ENCODE results near the gene PRSS16.

PRSS16 gene

DNA sequence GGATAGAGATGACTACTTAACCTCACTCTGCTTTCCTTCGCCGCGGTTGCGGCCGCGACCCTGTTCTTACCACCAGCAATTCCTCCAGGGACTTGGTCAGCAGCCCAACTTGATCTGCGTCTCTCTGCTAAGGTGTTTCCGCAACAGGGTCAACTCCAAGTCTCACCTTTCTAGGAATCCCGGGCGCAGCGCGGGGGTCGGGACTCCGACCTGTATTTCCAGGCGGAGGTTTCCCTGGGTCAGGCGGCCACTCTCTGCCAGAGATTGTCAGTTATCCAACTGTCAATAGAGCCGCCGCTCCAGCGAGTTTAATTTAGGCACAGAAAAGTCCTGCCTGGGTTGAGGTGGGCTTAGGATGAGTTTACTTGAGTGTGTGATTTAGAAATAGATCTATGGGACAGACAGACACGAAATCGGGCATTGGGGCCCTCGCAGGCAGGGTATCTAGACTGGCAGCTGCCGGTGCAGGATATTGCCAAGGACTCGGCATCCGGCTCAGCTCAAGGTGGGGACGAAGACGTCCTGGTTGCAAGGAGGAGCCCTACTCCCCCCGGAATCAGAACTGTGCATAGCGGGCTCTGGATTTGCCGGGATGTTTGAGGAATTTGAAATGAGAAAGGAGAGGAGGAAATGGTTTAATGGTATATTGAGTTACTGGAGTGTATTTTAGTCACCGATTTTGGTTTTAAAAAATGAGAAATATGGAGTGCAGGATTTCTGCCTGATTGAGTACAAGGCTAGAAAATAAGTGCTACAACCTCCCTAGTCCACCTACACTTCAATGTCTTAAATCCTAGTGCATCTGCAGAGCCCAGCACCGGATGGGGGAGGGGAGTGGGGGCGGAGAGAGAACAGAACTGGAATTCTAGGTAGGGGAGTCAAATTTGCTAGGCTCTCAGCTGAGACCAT, 40.9 kb downstream of the PRSS16 start:
- Histone ChIP-seq H3K27ac (ENCODE audit: low read depth, low read length) (no peak overlapping the region), H3K4me3 (ENCODE audit: low read depth, low read length) (peak overlapping the region; percentile 79), H3K4me1 (ENCODE audit: control insufficient read depth, insufficient read depth, low read length) (peaks cover 9% of the 10 kb centered on the region), H3K36me3 (ENCODE audit: control insufficient read depth, insufficient read depth, low read length) (no peaks in the 10 kb centered on the region), H3K9ac (ENCODE audit: low read length) (peak overlapping the region; percentile 29), H3K9me3 (ENCODE audit: control insufficient read depth, insufficient read depth, low read depth, low read length) (no peaks in the 10 kb centered on the region), H3K27me3 (ENCODE audit: control insufficient read depth, insufficient read depth, low read length) (peaks cover 62% of the 10 kb centered on the region)

DNA sequence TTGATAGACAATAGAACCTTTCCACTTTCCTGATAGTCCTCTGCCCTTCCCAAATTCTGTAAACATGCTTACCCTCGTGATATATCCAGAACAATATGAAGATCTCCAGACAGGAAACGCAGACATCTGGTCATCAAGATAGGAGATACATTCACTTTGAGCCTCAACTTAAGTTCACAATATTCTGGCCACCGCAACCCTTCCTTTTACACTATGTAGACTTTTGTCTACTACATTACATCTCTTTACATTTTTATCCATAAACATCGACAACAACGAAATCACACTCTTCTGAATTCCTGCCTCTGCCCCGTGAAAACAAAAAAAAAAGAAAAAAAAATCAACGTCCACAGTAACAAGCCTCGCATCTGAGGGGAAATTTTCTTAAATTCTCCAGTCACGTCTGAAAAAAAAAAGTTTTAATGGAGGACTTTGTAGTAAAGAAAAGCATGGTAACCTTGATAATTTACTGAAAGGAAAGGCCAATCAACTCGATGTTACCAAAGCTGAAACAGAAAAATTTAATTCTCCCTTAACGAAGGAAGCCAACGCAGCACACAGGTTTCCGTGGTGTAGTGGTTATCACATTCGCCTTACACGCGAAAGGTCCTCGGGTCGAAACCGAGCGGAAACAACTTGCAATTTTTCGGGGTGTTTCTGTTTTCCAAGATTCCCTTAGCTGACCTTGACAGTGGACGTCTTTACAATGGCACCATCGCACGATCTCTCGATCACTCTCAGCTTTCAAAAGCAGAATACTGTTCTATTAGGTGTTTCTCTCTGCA, 42.8 kb downstream of the PRSS16 start:
- Histone ChIP-seq H3K27me3 (ENCODE audit: control insufficient read depth, insufficient read depth, low read length) (peaks cover 62% of the 10 kb centered on the region), H3K27ac (ENCODE audit: low read depth, low read length) (no peak overlapping the region), H3K36me3 (ENCODE audit: control insufficient read depth, insufficient read depth, low read length) (no peaks in the 10 kb centered on the region), H3K4me3 (ENCODE audit: low read depth, low read length) (peak overlapping the region; percentile 59), H3K9ac (ENCODE audit: low read length) (no peak overlapping the region), H3K9me3 (ENCODE audit: control insufficient read depth, insufficient read depth, low read depth, low read length) (no peaks in the 10 kb centered on the region), H3K4me1 (ENCODE audit: control insufficient read depth, insufficient read depth, low read length) (peaks cover 9% of the 10 kb centered on the region)

DNA sequence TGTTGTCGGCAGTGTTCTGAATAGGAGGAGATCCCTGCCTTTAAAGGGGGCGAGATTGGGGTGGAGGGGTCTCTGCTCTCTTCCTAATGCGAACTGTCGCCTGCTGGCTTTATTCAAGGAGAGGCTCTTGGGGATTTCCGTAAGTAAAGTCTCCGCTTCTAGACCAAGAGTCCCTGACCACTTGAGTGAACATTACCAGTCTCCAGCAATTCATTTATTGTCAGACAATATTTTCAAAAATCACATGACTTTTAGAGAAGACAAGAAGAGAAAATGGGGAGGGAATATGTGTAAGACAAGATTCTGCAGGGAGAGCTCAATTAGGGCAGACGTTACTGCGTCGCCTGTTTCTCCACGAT, 43.3 kb downstream of the PRSS16 start:
- peak overlapping the region; percentile 59 for H3K4me3 ChIP-seq (ENCODE audit: low read depth, low read length)
- H3K9ac ChIP-seq (ENCODE audit: low read length) = peak overlapping the region; percentile 3
- peaks cover 60% of the 10 kb centered on the region for H3K27me3 ChIP-seq (ENCODE audit: control insufficient read depth, insufficient read depth, low read length)
- no peaks in the 10 kb centered on the region for H3K36me3 ChIP-seq (ENCODE audit: control insufficient read depth, insufficient read depth, low read length)
- no peak overlapping the region for H3K27ac ChIP-seq (ENCODE audit: low read depth, low read length)
- peaks cover 9% of the 10 kb centered on the region for H3K4me1 ChIP-seq (ENCODE audit: control insufficient read depth, insufficient read depth, low read length)
- H3K9me3 ChIP-seq (ENCODE audit: control insufficient read depth, insufficient read depth, low read depth, low read length) = no peaks in the 10 kb centered on the region

DNA sequence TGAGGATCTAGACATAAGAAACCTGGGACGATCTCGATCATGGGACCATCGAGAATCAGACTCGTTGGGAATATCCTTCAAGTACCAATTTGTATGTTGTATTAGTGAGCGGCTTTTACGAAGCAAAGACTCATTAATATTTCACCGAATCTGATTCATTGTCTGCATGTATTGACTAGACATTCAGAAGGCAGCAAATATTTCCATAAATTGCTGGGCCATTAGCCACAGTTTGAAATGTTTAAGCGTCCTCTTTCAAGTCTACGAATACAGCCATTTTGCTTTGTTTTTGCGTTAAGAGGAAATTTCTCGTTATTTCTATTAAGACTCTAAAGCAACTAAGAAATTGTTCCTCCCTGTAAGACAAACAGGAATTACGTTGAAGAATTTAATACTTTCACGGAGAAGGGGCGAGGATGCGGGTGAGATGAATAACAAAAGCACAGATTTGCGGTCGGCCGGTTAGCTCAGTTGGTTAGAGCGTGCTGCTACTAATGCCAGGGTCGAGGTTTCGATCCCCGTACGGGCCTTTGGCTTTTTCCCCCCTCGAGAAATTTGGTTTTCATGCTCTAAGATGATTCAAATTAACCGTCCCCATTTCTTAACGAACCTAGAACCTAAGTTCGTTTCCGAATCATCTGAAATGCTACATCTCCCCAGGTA, 46.1 kb downstream of the PRSS16 start:
- no peak overlapping the region for H3K9ac ChIP-seq (ENCODE audit: low read length)
- H3K4me1 ChIP-seq (ENCODE audit: control insufficient read depth, insufficient read depth, low read length) = peaks cover 8% of the 10 kb centered on the region
- H3K27me3 ChIP-seq (ENCODE audit: control insufficient read depth, insufficient read depth, low read length) = peaks cover 39% of the 10 kb centered on the region
- no peaks in the 10 kb centered on the region for H3K9me3 ChIP-seq (ENCODE audit: control insufficient read depth, insufficient read depth, low read depth, low read length)
- no peaks in the 10 kb centered on the region for H3K36me3 ChIP-seq (ENCODE audit: control insufficient read depth, insufficient read depth, low read length)
- peak overlapping the region; percentile 90 for H3K4me3 ChIP-seq (ENCODE audit: low read depth, low read length)
- H3K27ac ChIP-seq (ENCODE audit: low read depth, low read length) = no peak overlapping the region

DNA sequence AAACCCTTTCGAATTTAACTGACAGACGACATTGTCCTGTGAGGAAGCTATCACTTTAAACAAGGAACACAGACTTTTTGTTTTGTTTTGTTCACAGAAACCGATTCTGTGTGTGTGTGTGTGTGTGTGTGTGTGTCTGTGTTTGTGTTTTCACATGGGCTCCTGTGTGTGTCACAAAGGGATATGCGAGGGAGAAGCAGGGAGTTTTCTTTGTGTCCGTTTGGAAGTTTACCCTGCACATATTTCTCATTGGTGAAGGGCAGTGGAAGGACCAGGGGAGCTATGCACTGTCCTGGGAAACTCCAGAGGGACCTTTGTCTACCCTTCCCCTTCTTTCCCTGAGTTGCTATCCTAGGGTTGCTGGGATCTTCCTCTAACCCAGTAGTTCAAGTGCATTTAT, 46.9 kb downstream of the PRSS16 start:
- Histone ChIP-seq H3K27me3 (ENCODE audit: control insufficient read depth, insufficient read depth, low read length) (peaks cover 30% of the 10 kb centered on the region), H3K9me3 (ENCODE audit: control insufficient read depth, insufficient read depth, low read depth, low read length) (no peaks in the 10 kb centered on the region), H3K36me3 (ENCODE audit: control insufficient read depth, insufficient read depth, low read length) (no peaks in the 10 kb centered on the region), H3K9ac (ENCODE audit: low read length) (no peak overlapping the region), H3K4me1 (ENCODE audit: control insufficient read depth, insufficient read depth, low read length) (peaks cover 3% of the 10 kb centered on the region; the same call in 1 of the 2 replicates), H3K4me3 (ENCODE audit: low read depth, low read length) (peak overlapping the region; percentile 90), H3K27ac (ENCODE audit: low read depth, low read length) (no peak overlapping the region)

DNA sequence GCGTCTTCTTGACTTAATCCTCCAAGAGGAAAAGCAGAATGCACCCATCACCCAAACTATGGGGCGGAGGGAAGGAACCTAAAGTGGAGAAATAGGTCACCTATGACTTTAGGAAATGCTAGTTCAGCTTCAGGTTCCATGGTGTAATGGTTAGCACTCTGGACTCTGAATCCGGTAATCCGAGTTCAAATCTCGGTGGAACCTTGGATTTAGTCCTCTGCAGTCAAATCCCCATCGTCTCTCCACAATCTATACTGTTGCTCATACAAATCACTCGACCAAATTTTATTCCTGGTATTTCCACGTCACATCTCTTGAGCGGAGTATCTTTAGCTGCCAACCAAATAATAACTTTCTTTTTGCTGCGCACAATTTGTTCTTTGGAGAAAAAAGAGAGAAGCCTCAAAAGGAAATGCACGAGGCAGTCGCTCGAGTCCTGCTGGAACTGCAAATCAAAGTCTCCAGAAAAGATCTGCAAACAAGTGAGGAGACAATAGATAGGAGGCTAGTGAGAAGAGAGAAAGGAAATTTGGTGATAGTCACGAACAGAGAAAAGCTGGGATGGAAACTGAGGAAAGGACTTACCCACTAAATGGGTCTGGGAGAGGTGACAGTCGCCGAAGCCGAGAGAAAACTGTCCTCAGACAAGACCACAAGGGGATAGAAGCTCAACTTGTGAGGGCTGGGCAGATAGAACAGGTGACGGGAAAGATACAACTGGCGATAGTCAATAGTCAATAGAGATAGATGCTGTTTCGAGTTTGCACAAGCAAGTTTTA, 48.0 kb downstream of the PRSS16 start:
- Histone ChIP-seq H3K4me3 (ENCODE audit: low read depth, low read length) (peak overlapping the region; percentile 90), H3K4me1 (ENCODE audit: control insufficient read depth, insufficient read depth, low read length) (no peaks in the 10 kb centered on the region), H3K27me3 (ENCODE audit: control insufficient read depth, insufficient read depth, low read length) (peaks cover 20% of the 10 kb centered on the region), H3K9me3 (ENCODE audit: control insufficient read depth, insufficient read depth, low read depth, low read length) (no peaks in the 10 kb centered on the region), H3K27ac (ENCODE audit: low read depth, low read length) (no peak overlapping the region), H3K36me3 (ENCODE audit: control insufficient read depth, insufficient read depth, low read length) (no peaks in the 10 kb centered on the region), H3K9ac (ENCODE audit: low read length) (peak overlapping the region; percentile 30)

DNA sequence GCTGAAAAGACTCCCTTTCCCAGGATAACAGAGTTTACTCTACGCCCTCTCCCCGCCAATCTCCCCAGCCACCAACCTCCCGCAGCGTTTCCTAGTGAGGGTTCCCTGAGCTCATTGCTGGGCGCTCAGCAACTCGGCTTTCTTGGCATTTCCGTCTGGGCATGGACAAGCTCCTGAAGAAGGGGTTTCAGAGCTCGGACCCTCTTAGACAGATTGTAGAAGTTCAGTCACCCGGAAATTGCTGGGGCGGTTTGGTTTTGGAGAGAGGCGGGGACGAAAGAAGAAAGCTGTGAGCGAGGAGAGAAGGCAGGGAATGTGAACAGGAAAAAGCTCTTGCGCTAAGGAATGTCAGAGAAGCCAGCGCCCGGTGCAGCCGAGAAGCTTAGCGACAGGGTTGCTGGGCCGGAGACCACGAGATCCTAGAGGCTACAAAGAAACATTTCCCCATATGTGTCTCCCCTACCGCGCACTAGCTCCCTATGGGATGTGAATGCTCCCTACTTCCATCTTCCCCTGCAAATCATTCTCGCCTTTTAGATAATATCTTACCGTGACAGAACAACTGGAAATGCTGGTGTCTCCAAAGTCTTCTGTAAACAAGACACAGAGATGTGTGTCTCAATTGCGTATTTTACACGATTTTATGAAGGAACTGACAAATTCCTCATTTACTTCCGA, 48.7 kb downstream of the PRSS16 start:
- H3K27me3 ChIP-seq (ENCODE audit: control insufficient read depth, insufficient read depth, low read length) = peaks cover 12% of the 10 kb centered on the region
- H3K4me1 ChIP-seq (ENCODE audit: control insufficient read depth, insufficient read depth, low read length) = no peaks in the 10 kb centered on the region
- no peaks in the 10 kb centered on the region for H3K9me3 ChIP-seq (ENCODE audit: control insufficient read depth, insufficient read depth, low read depth, low read length)
- H3K27ac ChIP-seq (ENCODE audit: low read depth, low read length) = no peak overlapping the region
- peak overlapping the region; percentile 90 for H3K4me3 ChIP-seq (ENCODE audit: low read depth, low read length)
- H3K9ac ChIP-seq (ENCODE audit: low read length) = peak overlapping the region; percentile 30
- H3K36me3 ChIP-seq (ENCODE audit: control insufficient read depth, insufficient read depth, low read length) = no peaks in the 10 kb centered on the region

DNA sequence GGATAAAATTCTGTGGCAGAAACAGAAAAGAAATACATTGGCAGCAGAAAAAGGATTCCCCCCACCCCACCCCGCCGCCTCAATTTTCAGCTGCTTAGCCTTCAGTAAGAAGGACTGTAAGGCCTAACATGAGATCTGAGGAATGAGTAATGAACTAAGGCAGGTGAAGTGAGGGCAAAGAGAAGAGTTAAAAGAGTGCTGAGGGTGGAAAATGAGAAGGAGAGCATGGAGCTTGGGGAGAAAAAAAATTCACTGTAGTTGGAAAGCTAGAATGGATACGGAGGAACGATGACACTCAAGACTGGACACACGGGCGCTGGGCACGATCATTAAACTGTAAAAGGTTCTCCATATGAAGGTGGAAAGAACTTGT, 50.0 kb downstream of the PRSS16 start:
- Histone ChIP-seq H3K4me3 (ENCODE audit: low read depth, low read length) (peak overlapping the region; percentile 90), H3K27ac (ENCODE audit: low read depth, low read length) (no peak overlapping the region), H3K9ac (ENCODE audit: low read length) (no peak overlapping the region), H3K36me3 (ENCODE audit: control insufficient read depth, insufficient read depth, low read length) (no peaks in the 10 kb centered on the region), H3K9me3 (ENCODE audit: control insufficient read depth, insufficient read depth, low read depth, low read length) (no peaks in the 10 kb centered on the region), H3K27me3 (ENCODE audit: control insufficient read depth, insufficient read depth, low read length) (peaks cover 4% of the 10 kb centered on the region; the same call in 1 of the 2 replicates), H3K4me1 (ENCODE audit: control insufficient read depth, insufficient read depth, low read length) (no peaks in the 10 kb centered on the region)

DNA sequence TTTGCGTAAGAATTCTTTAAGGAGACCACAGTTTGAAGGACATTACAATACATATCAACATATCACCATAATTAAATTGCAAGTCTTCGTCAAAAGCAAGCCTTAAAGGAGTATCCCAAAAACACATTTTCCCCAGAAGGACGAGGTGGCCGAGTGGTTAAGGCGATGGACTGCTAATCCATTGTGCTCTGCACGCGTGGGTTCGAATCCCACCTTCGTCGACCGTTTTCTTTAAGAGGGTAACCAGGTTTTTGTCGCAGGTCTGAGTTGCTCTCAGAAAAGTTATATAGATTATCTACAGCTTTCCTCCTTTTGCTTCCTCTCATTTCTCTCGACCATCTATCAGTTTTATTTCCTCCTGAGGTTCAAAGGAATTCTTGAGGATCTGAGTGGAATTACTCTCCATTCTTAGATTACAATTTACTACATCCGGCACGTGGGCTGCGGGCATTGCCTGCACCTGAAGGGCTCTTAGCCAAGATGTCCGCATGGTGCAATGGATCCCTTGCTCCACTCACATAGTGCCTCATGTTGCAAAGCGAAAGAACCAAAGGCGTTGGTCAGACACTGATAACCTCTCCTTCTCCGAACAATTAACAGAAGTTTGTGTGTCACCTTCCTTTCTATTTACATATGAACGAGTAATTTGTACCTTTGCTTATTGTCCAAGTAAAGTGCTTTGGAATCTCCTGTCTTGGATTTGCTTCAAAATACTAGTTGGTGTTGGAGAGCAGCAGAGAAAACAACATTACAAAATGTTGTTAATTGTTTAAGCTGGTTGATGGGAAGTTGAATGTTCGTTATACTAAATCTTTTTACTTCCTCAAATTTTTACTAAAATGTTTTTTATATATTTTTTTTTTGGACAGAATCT, 50.6 kb downstream of the PRSS16 start:
- Histone ChIP-seq H3K9ac (ENCODE audit: low read length) (peak overlapping the region; percentile 21), H3K27me3 (ENCODE audit: control insufficient read depth, insufficient read depth, low read length) (peaks cover 4% of the 10 kb centered on the region; the same call in 1 of the 2 replicates)

More for the DNA sequence above, 50.6 kb downstream of the PRSS16 start:
- H3K4me3 ChIP-seq (ENCODE audit: low read depth, low read length) = peak overlapping the region; percentile 90
- H3K27ac ChIP-seq (ENCODE audit: low read depth, low read length) = no peak overlapping the region
- H3K9me3 ChIP-seq (ENCODE audit: control insufficient read depth, insufficient read depth, low read depth, low read length) = no peaks in the 10 kb centered on the region
- no peaks in the 10 kb centered on the region for H3K36me3 ChIP-seq (ENCODE audit: control insufficient read depth, insufficient read depth, low read length)
- H3K4me1 ChIP-seq (ENCODE audit: control insufficient read depth, insufficient read depth, low read length) = no peaks in the 10 kb centered on the region
